ENCODE results near the gene ZNF304.

Gene ZNF304

DNA sequence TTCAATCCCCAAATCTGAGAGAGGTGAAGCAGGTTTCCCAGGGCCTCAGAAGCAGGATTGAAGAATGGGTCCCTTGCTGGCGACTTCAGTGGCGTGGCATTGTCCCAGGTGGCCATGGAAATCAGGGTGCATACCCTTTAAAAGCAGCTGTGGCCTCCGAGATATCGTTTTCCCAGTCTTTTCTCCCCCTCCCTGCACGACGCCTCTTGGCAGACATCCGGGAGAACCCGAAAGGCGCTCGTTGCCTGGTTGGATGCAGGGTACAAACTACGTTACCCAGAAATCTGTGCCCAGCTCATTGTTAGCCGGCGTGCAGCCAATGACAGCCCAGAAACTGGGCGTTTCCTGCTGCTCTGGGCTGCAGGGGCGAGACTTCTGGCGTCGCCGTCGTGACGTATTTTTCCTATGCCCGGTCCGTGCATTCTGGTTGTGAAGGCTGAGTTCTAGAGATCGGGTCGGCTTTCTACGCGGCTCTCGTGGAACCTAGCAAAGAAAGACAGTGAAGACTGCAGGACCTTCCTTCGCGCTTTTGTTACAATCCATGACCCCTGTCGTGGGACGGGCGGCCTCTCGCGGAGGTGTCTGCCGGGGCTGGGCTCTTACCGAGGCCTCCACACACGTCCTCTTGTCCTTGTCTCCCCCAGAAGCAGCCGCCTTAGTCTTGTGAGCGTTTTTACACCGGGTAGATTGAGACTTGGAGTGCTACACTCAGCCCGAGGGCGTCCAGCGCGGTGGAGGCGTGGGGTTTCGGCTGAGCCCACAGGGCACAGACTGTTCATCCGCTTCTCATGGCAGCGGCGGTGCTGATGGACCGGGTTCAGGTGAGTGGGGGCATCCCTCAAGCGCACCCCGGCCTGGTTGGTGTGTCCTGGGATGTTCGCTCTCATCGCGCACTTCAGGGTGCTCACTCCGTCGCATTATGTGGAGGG is at the start of gene ZNF304:
Gene ZNF304 (plus strand): TSS at position 395 of the 929 bp plus-strand sequence. CDS start 394 bp downstream, at position 789.
- DNase-seq (ENCODE audit: low spot score): peak; percentile 97

DNA sequence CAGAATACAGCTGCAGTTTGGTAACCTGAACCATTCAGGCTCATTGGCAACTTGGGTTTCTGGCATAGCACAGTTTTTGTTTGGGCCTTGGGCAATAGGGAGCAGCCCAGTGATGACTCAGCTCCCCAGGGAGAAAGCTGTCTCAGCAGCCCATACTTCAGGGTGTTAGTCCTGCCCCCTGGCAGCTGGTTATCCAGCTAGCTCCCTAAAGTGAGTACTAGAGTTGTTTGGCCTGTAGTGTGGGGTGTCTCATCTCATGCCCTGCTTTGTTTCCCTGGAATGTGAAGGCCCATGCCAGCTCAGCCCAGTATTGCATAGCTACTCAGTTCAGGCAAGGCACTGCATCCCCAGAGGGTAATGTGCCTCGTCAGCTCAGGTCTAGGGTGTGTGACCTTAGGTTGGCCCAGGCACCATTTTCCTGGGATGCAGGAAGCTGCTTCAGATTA is 49.0 kb upstream of the ZNF304 start:
- DNase-seq (ENCODE audit: low spot score): no peak

DNA sequence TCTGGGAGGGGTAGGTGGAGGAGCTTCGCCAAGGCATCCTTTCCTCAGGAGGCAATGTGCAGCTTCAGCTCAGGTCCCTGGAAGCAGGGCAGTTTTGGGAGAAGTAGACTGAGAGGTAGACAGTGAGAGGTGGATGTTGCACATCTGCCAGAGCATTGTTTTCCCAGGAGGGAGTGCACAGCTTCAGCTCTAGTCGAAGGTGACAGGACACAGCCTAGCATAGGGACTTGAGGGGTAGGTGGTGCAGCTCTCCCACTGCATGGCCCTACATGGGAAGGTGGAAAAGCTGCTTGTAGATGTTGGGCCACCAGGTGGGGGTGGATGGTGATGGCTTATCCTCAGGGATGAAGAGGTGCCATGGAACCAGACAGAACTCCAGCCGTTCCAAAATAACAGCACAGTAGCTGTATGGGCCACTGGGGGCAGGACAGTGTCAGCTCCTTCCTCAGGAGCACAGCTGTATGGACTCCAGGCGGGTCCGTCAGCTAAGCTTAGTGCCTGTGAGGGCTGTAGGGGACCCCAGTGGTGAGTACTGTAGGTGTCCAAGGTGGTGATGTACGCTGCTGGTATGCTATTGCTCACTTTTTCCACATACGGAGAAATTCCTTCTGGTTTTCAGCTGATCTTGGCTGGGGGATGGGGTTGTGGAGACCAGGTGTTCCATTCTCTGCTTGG is 48.2 kb upstream of the ZNF304 start:
- no peak for DNase-seq (ENCODE audit: low spot score)

DNA sequence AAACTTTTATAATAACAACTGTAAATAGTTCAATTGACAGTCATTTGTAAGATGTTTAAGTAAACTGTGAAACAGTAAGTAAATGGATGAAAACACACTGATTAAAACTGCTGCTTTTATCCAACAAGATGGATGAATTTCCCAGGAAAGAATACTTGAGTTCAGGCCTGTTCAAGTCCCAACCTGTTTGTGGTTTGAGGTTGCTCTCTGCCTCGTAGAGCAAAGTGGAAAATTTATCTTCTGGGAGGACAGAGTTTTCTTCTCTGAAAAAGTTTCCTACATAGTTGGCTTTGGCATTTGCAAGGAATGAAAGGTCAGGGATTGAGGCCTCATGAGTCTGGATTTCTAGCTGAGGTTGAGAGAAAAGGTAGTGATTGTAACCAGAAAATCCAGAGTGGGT is 46.0 kb upstream of the ZNF304 start:
- DNase-seq (ENCODE audit: low spot score): no peak

DNA sequence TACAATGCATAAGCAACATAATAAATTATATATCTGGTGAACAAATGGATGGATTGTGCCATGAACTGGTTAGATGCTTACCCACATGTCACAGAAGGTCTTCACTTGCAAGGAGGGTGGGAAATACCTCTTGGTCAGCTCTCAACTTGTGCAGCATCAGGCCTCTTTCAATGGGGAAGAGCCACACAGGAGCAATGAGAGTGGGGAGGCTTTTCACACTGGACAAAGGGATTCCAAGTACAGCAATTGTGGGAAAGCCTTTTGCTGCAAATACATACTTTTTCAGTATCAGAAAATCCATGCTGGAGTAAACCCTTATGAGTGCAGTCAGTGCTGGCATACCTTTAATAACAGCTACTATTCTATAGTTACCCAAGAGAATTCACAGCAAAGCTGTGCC is 42.6 kb upstream of the ZNF304 start:
- no peak for DNase-seq (ENCODE audit: low spot score)

DNA sequence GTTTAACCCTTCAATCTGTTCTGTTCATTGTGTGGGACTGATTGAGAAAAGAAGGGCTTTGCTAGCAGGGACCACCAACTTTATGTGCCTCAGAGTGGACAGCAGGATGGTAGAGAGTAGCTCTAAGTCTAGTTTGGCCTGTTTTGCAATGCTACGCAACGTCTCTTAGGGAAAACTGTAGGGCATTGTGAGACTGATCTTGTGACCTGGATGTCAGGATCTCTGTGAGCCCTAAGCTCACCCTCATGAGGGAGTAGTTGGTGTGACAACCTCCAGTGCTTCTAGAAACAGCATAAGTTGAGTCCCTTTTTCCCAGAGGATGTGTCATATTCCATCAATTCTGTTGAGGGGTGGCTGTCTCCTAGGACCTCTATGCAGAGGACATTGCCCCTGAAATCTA is 40.3 kb upstream of the ZNF304 start:
- DNase-seq (ENCODE audit: low spot score): no peak

DNA sequence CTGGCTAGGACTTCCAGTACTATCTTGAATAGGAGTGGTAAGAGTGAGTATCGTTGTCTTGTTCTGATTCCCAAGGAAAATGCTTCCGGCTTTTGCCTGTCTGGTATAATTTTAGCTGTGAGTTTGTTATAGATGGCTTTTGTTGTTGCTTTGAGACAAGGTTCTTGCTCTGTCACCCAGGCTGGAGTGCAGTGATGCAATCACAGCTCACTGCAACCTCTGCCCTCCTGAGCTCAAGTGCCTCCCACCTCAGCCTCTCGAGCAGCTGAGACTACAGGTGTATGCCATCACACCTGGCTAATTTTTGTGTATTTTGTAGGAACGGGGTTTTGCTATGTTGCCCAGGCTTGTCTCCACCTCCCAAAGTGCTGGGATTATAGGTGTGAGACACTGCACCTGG is 36.9 kb upstream of the ZNF304 start:
- DNase-seq (ENCODE audit: low spot score): no peak

DNA sequence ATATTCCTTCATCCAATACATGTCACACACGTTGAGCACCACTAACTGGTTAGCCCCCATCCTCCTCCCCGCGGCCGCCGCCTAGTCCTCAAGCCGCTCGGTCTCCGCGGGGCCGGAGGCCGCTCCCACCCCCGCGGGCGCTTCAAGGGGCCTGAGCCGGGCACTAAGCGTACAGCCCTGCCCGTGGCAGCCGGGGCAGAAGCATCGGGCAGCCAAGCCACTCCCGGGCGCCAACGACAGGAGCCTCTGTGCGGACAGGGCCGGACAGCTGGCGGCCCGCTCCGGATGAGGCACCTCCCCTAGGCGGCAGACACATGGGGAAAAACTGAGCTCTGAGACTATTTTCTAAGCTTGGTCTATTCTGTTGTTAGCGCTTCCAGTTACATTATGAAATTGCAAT is 33.6 kb upstream of the ZNF304 start:
- no peak for DNase-seq (ENCODE audit: low spot score)

DNA sequence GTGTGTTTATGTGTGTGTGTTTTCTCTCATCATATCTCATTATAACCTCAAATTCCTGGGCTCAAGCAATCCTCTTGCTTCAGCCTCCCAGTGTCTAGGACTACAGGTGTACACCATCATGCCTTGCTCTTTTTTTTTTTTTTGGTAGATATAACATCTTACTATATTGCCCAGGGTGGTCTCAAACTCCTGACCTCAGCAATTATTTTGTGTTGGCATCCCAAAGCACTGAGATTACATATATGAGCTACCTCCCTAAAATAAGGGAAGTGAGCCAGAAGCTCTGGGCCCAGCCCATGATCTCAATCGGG is 31.2 kb upstream of the ZNF304 start:
- no peak for DNase-seq (ENCODE audit: low spot score)

DNA sequence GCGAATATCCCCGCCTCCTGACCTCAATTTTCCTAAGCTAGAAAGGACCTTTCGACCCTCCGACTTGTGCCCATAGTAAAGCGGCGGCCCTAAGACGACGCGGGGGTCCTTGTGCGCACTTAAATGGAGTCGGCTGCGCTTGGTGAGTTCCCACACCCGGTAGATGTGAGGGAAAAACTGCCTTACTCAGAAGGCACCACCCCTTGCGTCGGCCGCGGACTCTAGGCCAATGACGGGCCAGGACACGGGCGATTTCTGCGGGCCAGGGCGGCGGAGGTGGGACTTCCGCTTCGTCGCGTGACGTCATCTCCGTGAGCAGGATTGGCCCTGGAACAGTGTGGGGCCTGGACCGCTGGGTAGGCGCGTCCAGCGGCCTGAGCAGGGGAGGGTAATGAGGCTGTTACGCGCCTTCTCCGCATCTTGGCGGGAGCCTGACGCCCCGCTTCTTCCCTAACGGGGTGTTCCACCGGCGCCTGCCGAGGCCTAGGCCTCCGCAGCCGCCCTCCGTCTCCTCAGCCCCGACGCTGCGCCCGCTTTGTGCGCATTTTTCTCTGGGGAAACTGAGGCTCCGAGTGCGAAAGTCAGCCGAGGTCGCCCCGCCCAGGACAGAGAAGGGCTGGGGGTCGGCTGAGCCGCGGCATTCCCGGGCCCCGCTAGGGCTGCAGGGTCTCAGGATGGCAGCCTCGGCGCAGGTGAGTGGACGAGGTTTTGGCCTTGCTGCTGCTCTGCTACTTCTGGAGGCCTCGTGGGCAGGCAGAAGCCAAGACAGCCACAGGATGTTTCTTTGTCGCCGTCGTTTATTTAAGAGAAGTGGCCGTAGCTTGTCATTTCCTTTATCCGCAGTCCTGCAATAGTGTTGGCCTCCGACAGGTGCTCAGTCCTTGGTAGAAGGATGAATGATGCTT is 30.6 kb upstream of the ZNF304 start, which contains the start of gene ZNF543:
Gene ZNF543 (plus strand): TSS at position 293 of the 905 bp plus-strand sequence. CDS start 382 bp downstream, at position 675.
- peak; percentile 96 for DNase-seq (ENCODE audit: low spot score)

DNA sequence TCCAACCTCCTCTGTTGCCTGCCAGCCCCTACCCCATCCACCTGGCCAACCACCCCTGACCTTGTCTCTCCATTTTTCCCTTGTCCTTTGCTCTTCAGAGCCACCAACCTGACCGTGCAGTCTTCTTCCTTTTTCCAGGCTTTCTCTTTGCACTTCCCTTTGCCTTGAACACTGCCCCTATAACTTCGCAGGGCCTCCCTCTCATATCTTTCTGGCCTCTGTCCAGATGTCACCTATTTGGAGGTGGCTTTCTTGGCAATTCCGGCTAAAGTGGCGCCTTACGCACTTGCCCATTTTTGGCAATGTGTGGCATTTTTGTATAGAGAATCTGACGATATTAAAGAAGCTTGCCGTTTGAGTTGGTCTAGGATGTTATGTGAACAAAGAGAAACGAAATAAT is 30.0 kb upstream of the ZNF304 start:
- DNase-seq (ENCODE audit: low spot score): no peak

DNA sequence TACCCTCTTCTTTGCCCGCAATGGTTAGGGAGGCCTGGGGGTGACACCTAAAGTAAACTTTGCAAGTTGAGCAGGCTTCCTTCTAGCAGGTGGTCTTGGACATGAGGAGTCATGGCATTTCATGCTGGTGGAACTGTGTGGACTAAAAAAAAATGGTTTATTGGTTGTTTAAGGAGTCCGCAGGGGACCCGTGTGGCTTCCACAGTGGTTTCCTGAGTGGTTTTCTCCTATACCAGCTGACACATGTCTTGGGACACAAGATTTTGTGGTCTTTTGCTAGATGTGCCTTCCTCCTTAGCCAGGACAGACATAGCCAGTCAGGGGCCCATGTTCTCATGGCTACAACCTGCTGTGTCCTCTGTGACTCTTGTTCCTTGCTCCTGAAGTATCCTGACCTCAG is 29.3 kb upstream of the ZNF304 start:
- DNase-seq (ENCODE audit: low spot score): no peak

DNA sequence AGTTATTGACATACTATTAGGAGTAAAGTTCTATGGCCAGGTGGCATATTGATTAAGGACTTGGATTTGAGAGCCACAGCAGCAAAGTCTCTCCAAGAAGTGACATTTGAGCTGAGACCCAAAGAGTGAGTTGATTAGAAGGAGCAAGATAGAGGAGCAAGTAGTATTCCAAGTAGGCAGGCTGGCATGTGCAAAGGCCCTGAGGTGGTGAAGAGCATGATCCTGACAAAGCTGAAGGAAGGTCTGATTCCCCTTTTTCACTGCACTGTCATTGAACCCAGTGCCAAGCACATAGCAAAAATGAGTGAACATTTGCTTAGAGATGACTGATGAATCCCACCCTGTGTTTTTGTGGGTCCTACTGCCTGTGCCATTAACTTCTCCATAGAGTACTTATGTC is 26.1 kb upstream of the ZNF304 start:
- DNase-seq (ENCODE audit: low spot score): no peak

DNA sequence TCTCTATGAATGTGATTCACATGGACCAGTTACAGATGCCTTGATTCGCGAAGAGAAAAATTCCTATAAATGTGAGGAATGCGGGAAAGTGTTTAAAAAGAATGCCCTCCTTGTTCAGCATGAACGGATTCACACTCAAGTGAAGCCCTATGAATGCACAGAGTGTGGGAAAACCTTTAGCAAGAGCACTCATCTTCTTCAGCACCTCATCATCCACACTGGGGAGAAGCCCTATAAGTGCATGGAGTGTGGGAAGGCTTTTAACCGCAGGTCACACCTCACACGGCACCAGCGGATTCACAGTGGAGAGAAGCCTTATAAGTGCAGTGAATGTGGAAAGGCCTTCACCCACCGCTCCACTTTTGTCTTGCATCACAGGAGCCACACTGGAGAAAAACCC is 23.1 kb upstream of the ZNF304 start:
- DNase-seq (ENCODE audit: low spot score): no peak

DNA sequence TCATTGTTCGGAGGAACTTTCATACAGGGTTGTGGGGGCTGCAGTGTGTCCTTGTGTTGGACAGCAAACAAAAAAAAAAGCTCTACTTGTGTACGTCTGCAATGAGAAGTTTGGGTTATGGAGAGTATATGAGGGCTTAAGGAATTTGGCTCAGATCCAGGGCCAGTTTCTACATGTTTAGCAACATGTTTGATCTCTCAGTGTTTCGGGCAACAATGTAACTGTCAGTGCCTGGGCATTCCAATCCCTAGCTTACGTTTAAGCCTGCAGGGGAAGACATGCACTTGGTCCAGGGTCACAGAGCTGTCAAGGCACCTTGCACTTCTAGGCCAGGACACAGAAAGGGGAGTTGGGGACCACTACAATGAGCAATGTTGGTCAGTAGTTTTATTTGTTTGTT is 16.9 kb upstream of the ZNF304 start:
- no peak for DNase-seq (ENCODE audit: low spot score)

DNA sequence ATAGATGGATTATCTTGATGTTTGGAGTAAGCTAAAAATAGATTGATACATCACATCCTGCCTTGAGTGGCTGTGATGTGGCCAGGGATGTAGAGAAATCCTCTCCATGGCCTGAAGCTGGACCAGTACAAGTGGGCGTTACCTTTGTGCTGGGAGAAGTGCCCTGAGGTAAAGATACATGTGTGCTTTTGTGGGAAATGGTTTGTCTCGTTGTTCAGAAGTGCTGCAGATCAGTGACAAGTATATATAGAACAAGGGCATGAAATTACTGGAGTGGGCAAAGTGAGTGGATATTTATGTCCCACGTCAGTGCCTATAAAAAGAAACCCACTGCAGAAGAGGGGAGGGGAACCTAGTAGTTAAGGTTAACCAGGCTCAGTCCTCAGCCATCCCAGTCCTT is 12.2 kb upstream of the ZNF304 start:
- DNase-seq (ENCODE audit: low spot score): no peak

DNA sequence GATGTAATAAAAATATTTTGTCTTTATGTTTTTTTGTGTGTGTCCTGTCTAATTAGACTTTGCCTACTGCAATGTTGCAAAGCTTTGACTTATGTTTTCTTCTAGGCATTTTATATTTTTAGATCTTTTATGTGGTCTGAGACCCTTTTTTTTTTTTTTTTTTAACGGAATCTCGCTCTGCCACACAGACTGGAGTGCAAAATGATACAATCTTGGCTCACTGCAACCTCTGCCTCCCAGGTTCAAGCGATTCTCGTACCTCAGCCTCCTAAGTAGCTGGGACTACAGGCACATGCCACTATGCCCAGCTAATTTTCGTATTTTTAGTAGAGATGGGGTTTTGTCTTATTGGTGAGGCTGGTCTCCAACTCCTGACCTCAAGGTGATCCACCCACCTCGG is 8.5 kb upstream of the ZNF304 start:
- DNase-seq (ENCODE audit: low spot score): no peak

DNA sequence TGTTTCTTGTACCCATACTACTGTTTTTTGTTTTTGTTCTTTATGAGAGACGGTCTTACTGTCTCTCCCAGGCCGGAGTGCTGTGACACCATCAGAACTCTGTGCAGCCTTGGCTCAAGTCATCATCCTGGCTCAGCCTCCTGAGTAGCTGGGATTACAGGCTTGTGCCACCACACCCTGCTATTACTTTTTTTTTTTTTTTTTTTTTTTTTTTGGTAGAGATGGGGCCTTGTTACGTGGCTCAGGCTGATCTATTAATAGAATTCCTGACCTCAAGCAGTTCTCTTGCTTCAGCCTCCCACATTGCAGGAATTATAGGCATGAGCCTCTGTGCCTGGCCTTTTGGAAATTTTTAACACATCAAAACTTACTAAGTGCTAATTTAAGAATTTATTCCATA is 2.9 kb upstream of the ZNF304 start:
- DNase-seq (ENCODE audit: low spot score): no peak

DNA sequence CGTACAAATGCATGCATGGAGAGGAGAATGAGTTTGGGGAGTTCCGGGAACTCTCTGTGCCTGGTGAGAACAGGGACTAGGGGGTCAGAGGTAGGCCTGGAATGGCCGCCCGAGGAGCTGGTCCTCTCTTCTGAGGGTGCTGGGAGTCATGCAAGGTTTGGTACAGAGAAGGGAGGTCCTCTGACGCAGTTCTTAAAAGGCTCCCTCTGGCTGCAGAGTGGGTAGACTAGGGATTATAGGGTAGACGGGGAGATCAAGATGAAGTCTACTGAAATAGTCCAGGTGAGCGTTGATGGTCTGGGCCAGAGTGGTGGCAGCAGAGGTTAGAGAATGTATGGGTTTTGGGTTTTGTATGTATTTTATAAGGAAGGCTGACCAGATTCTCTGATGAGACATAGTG is 796 bp downstream of the ZNF304 start:
- DNase-seq (ENCODE audit: low spot score): no peak

DNA sequence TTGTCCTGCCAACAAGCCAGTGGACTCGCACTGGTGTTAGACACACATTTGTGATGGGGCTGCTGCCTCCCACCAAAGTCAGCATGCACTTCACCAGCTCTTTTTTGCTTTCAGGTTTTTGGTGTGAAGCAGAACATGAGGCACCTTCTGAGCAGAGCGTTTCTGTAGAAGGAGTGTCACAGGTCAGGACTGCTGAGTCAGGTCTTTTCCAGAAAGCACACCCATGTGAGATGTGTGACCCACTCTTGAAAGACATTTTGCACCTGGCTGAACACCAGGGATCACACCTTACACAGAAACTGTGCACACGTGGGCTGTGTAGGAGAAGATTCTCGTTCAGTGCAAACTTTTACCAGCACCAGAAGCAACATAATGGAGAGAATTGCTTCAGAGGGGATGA is 4.8 kb downstream of the ZNF304 start:
- DNase-seq (ENCODE audit: low spot score): no peak

DNA sequence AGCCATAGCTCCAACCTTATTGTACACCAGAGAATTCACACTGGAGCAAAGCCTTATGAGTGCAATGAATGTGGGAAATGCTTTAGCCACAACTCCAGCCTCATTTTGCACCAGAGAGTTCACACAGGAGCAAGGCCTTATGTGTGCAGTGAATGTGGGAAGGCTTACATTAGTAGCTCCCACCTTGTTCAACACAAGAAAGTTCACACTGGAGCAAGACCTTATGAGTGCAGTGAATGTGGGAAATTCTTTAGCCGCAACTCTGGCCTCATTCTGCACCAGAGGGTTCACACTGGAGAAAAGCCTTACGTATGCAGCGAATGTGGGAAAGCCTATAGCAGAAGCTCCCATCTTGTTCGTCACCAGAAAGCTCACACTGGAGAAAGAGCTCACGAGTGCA is 6.3 kb downstream of the ZNF304 start:
- no peak for DNase-seq (ENCODE audit: low spot score)

DNA sequence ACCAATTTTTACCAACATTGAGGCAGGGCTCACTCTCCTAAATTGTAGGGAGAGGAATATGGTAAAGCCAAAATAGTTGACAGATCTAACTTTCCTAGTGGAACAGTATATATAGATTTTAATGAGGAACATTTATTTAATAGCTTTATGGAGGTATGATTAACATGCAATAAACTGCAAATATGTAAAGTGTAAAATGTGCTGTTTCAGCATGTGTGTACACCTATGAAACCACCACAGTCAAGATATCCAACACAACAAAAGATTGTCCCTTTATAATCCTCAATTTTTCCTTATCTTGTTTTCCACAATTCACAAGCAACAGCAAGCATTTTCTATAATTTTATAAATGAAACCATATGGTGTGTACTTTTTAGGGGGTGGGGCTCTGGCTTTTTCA is 8.2 kb downstream of the ZNF304 start:
- no peak for DNase-seq (ENCODE audit: low spot score)

All from putamen (tissue), 1 donor.